MCF 10A (cell line): ENCODE measurements around the gene COMMD2. TPM values are rescaled to one million over a fixed set of nuclear protein-coding genes. Genes with fewer than 3 reads are reported as not detected.

Source experiments
- BruUV-seq: library from RNA; stranded (reverse); fragments of 400-500 nt; replicated peaks from 2 replicates; lab custom pipeline; 2021; lab: Mats Ljungman, UMichigan
- CTCF ChIA-PET: fragments of 300-600 bp; sonication (Branson Sonifier 250); formaldehyde crosslinking; extraction: SDS; loops from one replicate; lab custom pipeline; 2021; ENCODE audit warnings: antibody characterized with exemption, inconsistent platforms; lab: Yijun Ruan, JAX
- POLR2A ChIA-PET: fragments of 300-600, 350-650 bp; sonication (Branson Sonifier 250); formaldehyde crosslinking; extraction: SDS; loops from one replicate; lab custom pipeline; 2020; ENCODE audit warnings: antibody characterized with exemption, inconsistent platforms; lab: Yijun Ruan, JAX
- DNase-seq: peaks from one replicate; pipeline ENCODE4 v3.0.0-alpha.2; 2018; ENCODE audit not compliant: unreplicated experiment
- H3K27ac Mint-ChIP-seq: one replicate; pipeline ENCODE4 v1.8.0; 2022; ENCODE audit warnings: mild to moderate bottlenecking, low read depth, mixed read lengths; ENCODE audit not compliant: unreplicated experiment
- H3K27me3 Mint-ChIP-seq: one replicate; pipeline ENCODE4 v1.8.0; 2022; ENCODE audit warnings: mixed read lengths; ENCODE audit not compliant: insufficient read depth, unreplicated experiment
- H3K36me3 Mint-ChIP-seq: one replicate; pipeline ENCODE4 v1.8.0; 2022; ENCODE audit warnings: mild to moderate bottlenecking, moderate library complexity, mixed read lengths; ENCODE audit not compliant: insufficient read depth, unreplicated experiment
- H3K4me1 Mint-ChIP-seq: one replicate; pipeline ENCODE4 v1.8.0; 2022; ENCODE audit warnings: mixed read lengths; ENCODE audit not compliant: insufficient read depth, unreplicated experiment
- H3K4me3 Mint-ChIP-seq: one replicate; pipeline ENCODE4 v1.8.0; 2022; ENCODE audit warnings: mild to moderate bottlenecking, moderate library complexity, mixed read lengths; ENCODE audit not compliant: unreplicated experiment
- H3K9me3 Mint-ChIP-seq: one replicate; pipeline ENCODE4 v1.8.0; 2022; ENCODE audit warnings: mixed read lengths; ENCODE audit not compliant: unreplicated experiment
- intact Hi-C: fragments of 100-400 bp; cut with micrococcal nuclease; formaldehyde crosslinking; loops from 2 replicates; pipeline ENCODE4 v1.14.1; 2022
- total RNA-seq: library from RNA; stranded (reverse); gene quantifications from 2 replicates; pipeline ENCODE4 v1.2.3, GENCODE V29; 2022
- TF ChIP-seq, protein P1 (sequence below): fragments of 200-600 bp; IDR thresholded peaks from one replicate; pipeline ENCODE4 v1.8.0; 2022; ENCODE audit warnings: antibody characterized with exemption, mild to moderate bottlenecking; ENCODE audit not compliant: unreplicated experiment

Gene COMMD2
- total RNA-seq, 1 experiment from 2014 or later: 51.2 TPM

DNA sequence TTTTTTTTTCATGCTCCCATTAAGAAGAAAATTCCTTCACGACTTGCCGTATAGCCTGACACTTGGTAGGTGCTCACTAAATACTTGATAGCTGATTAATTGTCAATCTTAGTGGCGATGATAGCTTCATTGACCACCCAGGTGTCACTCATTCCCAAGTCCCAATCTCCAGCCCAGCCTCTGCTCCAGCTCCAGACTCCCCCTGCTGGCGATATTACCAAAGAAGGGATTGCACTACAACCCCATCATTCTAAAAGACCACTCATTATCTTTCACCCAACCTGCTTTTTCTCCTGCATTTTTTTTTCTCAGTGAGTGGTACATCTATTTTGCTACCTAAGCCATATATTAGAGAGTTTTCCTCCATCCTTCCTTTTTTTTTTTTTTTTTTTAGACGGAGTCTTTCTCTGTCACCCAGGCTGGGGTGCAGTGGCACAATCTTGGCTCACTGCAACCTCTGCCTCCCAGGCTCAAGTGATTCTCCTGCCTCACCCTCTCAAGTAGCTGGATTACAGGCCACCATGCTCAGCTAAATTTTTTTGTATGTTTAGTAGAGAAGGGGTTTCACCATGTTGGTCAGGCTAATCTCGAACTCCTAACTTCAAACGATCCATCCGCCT lies 19.5 kb upstream of the COMMD2 start:
- Mint-ChIP-seq H3K27ac (no peak overlapping the region), H3K36me3 (no peaks in the 10 kb centered on the region), H3K27me3 (no peaks in the 10 kb centered on the region), H3K4me3 (no peak overlapping the region), H3K9me3 (no peaks in the 10 kb centered on the region), H3K4me1 (no peaks in the 10 kb centered on the region)
- ChIA-PET CTCF (interaction anchor here (0.5 to 14.9 kb wide), 55 partner anchors 8 to 816 kb away, joined by 3 to 307 read pairs (median 5); partner anchors contain the start of gene COMMD2), POLR2A (interaction anchor here (0.7 to 1.6 kb wide), 4 partner anchors 9 to 831 kb away, joined by 3 to 5 read pairs (median 4); partner anchors contain the start of genes COMMD2 and SELENOT)
- BruUV-seq: no TSS peak
- DNase-seq: peak; percentile 56
- intact Hi-C loops: loop anchor here (1.0 kb wide), 2 partner anchors 259 to 277 kb away; no protein-coding TSS in a partner anchor
- TF ChIP-seq, protein P1, sequence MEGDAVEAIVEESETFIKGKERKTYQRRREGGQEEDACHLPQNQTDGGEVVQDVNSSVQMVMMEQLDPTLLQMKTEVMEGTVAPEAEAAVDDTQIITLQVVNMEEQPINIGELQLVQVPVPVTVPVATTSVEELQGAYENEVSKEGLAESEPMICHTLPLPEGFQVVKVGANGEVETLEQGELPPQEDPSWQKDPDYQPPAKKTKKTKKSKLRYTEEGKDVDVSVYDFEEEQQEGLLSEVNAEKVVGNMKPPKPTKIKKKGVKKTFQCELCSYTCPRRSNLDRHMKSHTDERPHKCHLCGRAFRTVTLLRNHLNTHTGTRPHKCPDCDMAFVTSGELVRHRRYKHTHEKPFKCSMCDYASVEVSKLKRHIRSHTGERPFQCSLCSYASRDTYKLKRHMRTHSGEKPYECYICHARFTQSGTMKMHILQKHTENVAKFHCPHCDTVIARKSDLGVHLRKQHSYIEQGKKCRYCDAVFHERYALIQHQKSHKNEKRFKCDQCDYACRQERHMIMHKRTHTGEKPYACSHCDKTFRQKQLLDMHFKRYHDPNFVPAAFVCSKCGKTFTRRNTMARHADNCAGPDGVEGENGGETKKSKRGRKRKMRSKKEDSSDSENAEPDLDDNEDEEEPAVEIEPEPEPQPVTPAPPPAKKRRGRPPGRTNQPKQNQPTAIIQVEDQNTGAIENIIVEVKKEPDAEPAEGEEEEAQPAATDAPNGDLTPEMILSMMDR: peak; percentile 81

DNA sequence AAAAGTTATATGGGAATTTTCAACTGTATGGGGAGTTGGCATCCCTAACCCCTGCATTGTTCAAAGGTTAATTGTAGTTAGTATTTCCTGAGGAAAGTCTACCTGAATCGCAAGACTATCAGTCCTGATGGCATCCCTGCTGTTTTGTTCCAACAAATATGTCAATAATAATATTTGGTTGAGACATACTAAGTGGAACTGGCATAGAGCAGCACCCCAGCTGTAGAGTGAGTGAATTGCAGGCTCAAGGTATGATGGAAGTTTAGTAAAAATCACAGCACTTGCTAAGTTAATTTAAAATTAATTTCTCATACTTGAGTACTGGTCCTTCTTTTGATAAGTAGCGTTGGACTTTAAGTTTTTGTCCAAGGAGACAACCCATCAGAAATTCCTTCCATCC lies 18.0 kb upstream of the COMMD2 start:
- H3K4me3 Mint-ChIP-seq: no peak overlapping the region
- no peaks in the 10 kb centered on the region for H3K9me3 Mint-ChIP-seq
- no peak for DNase-seq
- TF ChIP-seq, protein P1: no peak
- no peaks in the 10 kb centered on the region for H3K4me1 Mint-ChIP-seq
- intact Hi-C loops: no loop called here
- BruUV-seq: no TSS peak
- H3K27ac Mint-ChIP-seq: no peak overlapping the region
- no peaks in the 10 kb centered on the region for H3K36me3 Mint-ChIP-seq
- ChIA-PET POLR2A (interaction anchor here (1.2 to 1.7 kb wide), 2 partner anchors 38 to 41 kb away, joined by 5 read pairs; no protein-coding TSS in a partner anchor), CTCF (interaction anchor here (0.5 to 14.9 kb wide), 17 partner anchors 8 to 279 kb away, joined by 3 to 307 read pairs (median 8); partner anchors contain the start of gene COMMD2)
- no peaks in the 10 kb centered on the region for H3K27me3 Mint-ChIP-seq

DNA sequence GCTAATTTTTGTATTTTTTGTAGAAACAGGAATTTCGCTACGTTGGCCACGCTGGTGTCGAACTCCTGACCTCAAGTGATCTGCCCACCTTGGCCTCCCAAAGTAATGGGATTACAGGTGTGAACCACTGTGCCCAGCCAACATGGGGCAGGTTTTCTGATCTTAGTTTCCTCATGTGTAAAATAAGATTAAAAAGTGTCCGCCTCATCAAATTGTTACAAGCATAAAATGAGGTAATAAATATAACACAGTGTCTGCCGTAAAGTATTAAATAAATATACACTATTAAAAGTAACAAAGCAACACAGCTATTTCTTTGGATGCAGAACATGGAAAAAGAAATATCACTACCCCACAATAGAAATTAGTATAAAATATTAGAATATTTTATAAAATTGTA lies 16.4 kb upstream of the COMMD2 start:
- TF ChIP-seq, protein P1: no peak
- H3K36me3 Mint-ChIP-seq: no peaks in the 10 kb centered on the region
- POLR2A ChIA-PET: interaction anchor here (4.2 to 5.5 kb wide), 2 partner anchors 17 to 40 kb away, joined by 28 to 30 read pairs; partner anchors contain the start of gene COMMD2
- no peaks in the 10 kb centered on the region for H3K27me3 Mint-ChIP-seq
- H3K27ac Mint-ChIP-seq: no peak overlapping the region
- intact Hi-C loops: loop anchor here (5.0 to 10.0 kb wide), 3 partner anchors 136 to 454 kb away; no protein-coding TSS in a partner anchor
- CTCF ChIA-PET: interaction anchor here (1.0 to 14.9 kb wide), 7 partner anchors 7 to 255 kb away, joined by 3 to 307 read pairs (median 29); partner anchors contain the start of gene COMMD2
- no peaks in the 10 kb centered on the region for H3K4me1 Mint-ChIP-seq
- DNase-seq: no peak
- BruUV-seq: no TSS peak
- no peaks in the 10 kb centered on the region for H3K9me3 Mint-ChIP-seq
- no peak overlapping the region for H3K4me3 Mint-ChIP-seq

DNA sequence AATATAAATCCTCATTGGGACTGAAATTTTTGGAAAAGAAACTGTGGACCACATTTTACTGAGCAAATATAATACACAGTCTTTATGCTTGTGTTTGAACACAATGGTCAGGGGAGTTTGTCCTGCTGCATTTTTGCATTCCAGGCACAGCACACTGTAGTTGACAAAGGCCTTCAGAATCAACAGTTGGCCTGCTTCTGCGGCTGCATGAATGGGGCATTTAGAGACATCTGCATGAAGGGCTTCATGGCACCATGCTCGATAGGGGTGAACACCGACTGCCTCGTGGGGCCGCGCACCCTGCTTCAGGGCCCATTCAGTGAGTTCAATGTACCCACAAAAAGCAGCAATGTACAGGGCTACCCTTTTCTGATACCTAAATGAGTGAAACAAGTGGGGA lies 15.4 kb upstream of the COMMD2 start:
- BruUV-seq: no TSS peak
- Mint-ChIP-seq H3K27ac (no peak overlapping the region), H3K4me3 (no peak overlapping the region), H3K27me3 (no peaks in the 10 kb centered on the region), H3K36me3 (no peaks in the 10 kb centered on the region), H3K9me3 (no peaks in the 10 kb centered on the region), H3K4me1 (no peaks in the 10 kb centered on the region)
- ChIA-PET CTCF (interaction anchor here (0.6 to 14.9 kb wide), 14 partner anchors 8 to 423 kb away, joined by 3 to 307 read pairs (median 6); partner anchors contain the start of gene COMMD2), POLR2A (interaction anchor here (4.2 to 5.5 kb wide), 2 partner anchors 16 to 41 kb away, joined by 28 to 30 read pairs; partner anchors contain the start of gene COMMD2)
- intact Hi-C loops: loop anchor here (5.0 to 10.0 kb wide), 3 partner anchors 137 to 455 kb away; no protein-coding TSS in a partner anchor
- no peak for DNase-seq
- TF ChIP-seq, protein P1: no peak
